HG03469 (cell line): Measurements from ENCODE around the gene MEF2C.

Experiments
- ATAC-seq: cut with Tn5 transposase; IDR thresholded peaks from one replicate; pipeline ENCODE4 v1.9.1; 2021; ENCODE audit warnings: mild to moderate bottlenecking, moderate library complexity, moderate number of reproducible peaks; ENCODE audit not compliant: unreplicated experiment

Gene MEF2C

DNA sequence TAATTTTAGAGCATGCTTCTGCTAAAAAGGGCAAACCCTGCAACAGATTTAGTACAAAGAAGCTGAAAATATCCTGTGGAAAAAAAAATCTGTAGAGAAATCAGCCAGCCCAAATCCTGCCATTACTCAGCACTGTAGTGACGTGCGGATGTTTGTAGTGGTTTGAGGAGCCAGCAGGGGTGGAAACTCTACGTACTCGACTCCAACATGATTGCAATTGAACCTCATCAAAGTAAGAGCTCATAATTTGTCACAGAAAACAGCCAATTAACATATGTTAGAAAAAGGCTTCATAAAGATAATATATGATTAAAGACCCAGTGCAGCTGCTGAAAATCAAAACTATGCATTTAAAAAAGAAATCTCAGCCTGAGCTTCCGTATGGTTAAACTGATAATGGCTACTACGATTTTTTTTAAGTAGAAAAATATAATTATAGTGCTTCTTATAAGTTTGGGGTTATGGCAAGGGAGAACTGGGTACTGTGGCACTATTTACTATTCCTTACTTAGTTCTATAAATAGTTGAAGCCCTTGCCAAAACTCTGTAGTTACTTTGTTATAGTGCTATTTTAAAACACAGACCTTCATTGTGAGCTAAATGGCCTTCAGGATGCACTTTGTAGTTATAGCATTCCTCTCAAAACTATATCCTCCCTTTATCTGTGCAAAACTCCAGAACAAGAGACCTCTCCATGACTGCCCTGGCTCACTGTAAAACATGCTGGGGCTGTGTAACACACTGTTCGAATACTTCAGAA is 49.4 kb downstream of the MEF2C start:
- peak; percentile 32 for ATAC-seq

GRCh38 chr5:88831816-88832215 is 51.2 kb downstream of the MEF2C start:
- no peak for ATAC-seq

DNA sequence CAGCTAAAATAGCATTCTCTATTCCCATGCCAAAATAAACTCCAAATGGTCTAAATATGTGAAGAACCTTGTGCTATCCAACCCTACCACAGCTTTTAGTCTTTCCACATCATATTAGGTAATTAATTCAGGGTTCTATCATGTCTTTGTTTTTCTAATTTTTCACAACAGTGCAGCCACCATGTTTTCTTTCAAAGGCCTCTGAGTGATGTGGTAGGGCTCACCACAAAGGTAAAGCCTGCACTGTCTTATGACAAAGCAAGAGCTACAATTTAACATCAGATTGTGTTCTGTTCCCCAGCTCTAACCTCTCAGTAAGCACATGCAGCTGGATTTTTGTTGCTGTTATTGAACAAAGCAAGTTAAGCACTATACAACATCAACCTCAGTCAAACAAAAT is 52.4 kb downstream of the MEF2C start:
- peak; percentile 19 for ATAC-seq

GRCh38 chr5:88829775-88830174 is 53.2 kb downstream of the MEF2C start:
- ATAC-seq = no peak

GRCh38 chr5:88829054-88829453 is 53.9 kb downstream of the MEF2C start:
- ATAC-seq = no peak

DNA sequence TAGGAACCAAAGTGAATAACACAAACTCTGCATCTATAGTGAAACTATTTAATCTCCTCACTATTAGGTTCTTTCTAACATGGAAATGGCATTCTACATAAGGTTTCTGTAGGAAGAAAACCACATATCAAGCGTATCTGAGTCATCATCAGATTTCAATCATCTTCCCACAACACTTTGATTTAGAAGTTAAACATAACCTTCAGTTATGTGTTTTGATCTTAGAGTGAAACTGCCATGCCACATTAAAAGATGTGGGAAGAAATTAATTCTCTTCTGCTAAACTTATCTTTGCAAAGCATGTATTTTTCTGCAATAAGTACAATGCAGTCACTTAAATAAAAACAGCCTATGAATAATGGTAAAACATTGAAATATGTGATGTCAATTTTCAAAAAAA is 55.0 kb downstream of the MEF2C start:
- no peak for ATAC-seq

DNA sequence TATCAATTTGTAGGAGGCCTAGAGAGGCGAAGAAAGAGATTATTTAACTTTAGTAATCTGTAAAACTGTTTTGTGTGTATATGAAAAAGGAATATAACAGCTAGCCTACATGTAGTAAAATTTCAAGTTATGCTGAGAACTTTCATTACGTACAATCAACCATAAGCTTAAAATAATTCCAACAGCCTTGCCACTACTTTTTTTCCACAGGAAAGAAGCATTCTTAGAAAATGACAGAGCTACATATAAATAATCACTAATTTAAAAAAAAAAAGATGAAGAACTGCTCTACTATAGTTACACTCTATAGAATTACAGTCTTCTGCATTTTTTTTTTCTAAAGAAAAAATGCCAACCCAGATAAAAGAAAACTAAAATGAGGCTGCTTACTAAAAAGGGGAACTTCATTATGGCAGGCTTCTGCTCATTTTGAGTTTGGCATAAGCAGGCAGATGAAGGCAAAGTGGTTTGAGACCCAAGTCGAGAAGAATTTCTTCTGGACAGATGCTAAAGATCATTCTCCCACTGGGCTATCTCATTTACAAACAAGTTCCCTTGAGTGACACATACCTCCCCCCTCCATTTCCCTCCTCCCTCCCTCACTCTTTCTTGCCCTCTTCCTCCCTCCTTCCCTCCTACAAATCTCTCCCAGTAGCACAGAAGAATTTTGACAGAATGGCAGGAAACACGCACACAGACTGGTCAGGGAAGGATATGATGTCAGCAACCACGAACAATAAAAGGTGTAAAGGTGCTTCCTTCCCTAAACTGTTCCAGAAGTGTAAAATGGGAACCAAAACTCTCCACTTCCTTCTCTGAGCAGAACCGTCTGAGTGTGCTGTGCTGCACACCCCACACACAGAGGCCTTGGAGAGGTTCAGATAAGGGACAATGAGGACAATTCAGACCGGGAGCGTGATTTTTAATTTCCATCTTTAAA is 56.1 kb downstream of the MEF2C start:
- ATAC-seq = peak; percentile 57

DNA sequence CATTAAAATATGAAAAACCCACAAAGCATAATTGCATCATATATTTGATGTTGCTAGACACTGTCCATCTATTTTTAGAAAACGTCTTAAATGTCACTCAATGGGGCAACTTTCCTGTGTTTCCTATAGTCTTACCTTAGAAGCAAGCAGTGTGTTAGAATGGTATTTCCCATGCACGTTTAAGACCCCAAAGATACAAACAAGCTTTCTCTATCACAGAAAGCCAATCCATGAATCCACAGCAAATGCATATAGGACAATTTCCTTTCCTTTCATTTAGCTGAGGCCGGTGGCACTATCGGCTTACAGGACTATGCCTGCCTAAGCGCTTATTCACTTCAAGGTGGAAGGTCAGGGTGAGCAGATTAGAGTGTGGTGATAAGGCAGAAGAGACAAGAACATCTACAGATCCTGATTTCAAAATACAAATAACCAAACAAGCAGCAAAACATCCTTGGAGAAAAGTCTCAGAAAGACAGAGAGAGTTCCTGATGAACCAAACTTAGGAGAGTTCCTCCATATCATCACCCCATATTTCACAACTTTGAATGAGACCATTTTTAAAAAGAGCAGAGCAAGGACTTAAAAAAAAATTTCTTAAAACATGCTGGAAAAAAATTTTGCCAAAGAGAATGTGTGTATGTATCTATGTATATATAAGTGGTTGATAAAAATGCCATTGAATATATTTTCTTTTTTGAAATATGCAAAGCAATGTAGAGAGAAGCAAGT is 57.2 kb downstream of the MEF2C start:
- ATAC-seq = no peak

DNA sequence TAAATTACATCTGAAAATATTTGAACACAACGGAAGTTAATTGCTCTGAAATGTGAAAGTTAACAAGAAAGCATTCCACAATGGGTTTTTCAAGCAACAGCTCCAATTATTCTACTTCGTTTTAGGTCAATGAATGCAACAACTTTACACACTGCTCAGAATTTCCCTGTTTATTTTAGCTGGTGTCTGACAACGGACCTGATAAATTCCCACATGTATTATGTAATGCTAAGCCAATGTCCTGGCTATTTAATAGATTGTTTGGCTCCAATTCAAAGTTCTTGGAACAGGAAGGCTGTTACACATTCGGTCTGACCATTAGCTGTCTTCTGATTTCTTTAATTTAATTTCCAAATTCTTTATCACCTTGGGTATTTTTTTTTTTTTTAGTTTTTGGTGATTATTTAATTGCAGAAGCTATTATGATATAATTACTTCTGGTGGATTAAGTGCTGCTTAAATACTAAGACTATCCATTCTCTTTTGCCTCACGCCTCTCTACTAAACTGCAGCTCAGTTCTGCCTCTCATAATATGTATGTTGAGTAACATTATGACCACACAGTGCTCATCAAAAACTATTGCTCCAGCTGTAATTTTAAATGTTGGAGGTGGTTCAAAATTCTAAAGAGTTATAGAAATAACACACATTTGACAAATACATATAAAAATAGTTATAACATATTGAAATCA is 57.9 kb downstream of the MEF2C start:
- ATAC-seq = no peak

DNA sequence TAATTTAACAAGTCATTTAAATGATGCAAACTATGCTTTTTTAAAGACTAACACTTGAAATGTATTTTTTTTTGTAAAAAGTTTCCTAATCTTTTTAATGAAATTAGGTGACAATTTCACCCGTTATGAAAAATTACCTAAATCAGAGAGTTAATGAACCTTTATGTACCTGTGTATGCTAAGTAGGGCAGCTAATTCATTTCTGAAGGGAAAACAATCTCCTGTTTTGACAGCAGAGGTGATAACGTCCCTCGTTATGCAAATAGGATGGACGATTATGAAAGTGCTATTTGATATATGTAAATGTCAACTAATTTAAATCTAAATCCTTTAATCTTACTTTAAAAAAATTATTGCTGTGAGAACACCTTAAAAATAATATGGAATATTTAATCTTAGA is 58.8 kb downstream of the MEF2C start:
- no peak for ATAC-seq

DNA sequence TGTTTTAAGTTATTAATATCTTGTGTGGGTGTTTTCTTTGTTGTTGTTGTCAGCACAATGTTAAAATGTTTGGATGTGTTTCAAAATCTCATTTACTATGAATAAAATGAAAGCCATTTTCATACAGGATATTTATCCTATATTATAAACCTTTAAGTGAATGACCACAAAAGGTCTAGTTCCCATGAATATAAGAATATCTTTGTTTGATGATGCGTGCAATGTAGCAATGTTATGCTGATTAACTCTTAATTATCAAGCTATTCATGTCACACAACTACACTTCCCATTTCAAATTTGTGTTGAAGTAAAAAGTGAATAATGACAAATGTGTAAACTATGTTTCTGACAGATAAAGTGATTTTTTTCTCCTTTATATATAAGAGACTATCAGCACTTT is 59.8 kb downstream of the MEF2C start:
- ATAC-seq = no peak

DNA sequence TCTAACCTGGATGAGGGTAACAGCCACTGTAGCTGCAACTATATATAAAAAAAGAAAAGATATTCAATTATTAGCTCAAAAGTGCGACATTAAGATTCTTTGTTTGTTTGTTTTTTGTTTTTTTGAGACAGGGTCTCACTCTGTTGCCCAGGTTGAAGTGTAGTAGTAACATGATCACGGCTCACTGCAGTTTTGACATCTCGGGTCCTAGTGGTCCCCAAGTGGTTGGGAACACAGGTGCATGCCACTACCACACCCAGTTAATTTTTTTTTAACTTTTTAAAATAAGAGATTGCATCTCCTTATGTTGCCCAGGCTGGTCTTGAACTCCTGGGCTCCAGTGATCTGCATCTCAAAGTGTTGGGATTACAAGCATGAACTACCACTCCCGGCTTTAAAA is 61.8 kb downstream of the MEF2C start:
- no peak for ATAC-seq

GRCh38 chr5:88820581-88820980 is 62.4 kb downstream of the MEF2C start:
- ATAC-seq = no peak

DNA sequence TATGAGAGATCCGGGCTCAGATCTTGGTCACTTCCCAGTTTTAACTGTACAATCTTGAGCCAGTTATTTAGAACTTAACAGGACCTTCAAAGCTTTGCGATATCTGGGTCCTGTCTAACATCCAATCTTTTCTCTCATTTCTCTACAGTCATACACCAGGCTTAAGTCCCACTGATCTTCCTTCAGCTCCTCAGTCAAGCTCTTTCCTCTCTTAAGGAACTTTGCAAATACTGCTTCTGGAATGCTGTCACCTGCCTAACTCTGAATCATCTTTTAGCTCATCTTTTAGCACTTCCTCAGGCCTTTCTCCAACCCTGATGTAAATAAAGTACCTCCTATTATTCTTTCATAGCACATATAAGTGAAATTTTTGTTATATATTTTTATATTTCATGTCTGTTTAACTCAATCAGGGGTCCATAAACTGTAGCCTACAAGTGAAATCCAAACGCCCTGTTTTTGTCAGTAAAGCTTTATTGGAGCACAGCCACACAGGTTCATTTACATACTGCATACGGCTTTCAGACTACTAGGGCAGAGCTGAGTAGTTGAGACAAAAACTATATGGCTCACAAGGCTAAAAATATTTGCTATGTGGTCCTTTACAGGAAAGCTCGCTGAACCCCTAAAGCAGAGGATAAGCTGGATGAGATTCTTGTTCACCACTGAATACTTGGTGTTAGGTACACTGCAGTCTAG is 63.5 kb downstream of the MEF2C start:
- ATAC-seq = peak; percentile 36

- ATAC-seq = no peak
Observed at GRCh38 chr5:88818296-88818695, 64.7 kb downstream of the MEF2C start.

- ATAC-seq = no peak
Observed at GRCh38 chr5:88816195-88816594, 66.8 kb downstream of the MEF2C start.

DNA sequence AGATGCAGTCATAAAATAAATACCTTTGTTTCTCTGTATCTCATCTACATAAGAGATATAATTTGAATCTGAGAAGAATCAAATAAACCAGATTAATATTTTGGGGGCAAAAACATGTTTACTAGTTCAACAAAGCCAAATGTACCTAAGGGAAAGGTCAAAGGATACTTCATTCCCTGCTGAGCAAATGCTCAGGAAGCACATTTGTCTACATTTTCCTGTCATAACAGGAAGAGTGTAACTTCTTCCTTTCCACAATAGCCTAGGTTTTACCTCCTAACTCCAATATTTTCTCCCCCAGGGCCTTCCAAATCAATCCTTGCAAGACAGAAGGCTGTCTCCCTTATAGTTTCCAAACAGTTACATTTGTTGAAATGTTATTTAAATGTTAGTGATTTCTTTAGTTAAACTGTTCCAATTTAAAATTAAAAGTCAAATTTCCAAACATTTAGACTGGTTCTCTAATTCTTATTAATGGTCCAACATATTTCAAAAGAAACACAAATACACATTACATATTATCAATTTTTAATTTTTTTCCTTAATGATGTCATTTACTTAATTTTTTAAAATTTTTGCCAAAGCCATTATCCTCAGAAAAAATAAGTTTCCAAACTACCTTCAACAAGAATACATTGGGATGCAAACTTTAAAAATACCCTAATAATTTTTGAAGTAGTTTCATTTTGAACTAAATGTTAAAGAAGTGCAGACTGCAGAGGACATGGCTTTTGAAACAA is 67.8 kb downstream of the MEF2C start:
- ATAC-seq = no peak

DNA sequence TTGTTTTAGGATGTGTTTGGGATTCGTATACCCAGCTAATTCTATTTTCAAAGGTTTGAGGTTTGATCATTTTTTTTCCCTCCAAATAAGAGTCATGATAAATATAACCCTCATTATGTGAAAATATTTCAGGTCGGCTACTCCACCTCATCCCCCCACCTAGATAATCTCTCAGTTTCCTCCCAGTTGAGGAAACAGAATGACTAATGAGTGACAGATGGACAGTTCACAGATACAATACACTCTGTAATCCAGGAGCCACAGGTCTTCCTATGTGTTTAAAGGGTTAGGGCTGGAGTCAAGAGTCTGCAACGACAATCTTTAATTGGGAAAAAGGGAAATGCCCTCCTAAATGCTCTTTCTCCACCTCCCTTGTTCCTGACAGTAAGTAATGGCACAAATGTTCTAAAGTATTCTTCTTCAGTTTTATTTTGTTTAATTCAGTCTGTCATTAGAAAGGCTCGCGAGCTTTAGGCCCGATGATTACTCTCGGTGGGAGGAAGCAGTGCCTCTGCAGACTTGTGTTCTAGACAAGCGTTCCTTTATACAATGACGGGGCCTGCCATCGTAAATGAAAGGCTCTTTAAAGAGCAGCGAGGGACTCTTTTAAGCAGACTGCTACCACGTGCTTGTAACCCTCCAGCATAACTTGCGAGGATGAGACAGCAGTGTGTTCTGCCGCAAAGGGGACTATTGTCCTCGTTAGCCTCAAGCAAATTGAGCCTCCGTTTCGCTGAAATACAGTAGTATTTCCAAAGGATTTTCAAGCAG is 69.0 kb downstream of the MEF2C start:
- no peak for ATAC-seq

- ATAC-seq = no peak
Observed at GRCh38 chr5:88813244-88813643, 69.7 kb downstream of the MEF2C start.
